ENCODE data around the gene KRT73. TPM values are rescaled to one million over a fixed set of nuclear protein-coding genes. Genes with fewer than 3 reads are reported as not detected.
"Not testable (repeated sequence)": the region's sequence is repeated elsewhere in the genome, so short reads cannot be mapped to it uniquely, and the experiment has no call there.

KRT73 gene
- total RNA-seq, 1 experiment from 2014 or later, result not detected

GRCh38 chr12:52600475-52600874, 17.9 kb downstream of the KRT73 start:
- H3K36me3 Mint-ChIP-seq (ENCODE audit: insufficient read depth, unreplicated experiment), result no peaks in the 10 kb centered on the region
- peaks cover 8% of the 10 kb centered on the region for H3K9me3 Mint-ChIP-seq (ENCODE audit: unreplicated experiment)
- H3K27ac Mint-ChIP-seq (ENCODE audit: low read depth, unreplicated experiment), result no peak overlapping the region
- DNase-seq (ENCODE audit: unreplicated experiment), result no peak
- peaks cover 41% of the 10 kb centered on the region for H3K27me3 Mint-ChIP-seq (ENCODE audit: insufficient read depth, unreplicated experiment)
- POLR2A ChIA-PET, result no interaction called here
- CTCF ChIA-PET, result interaction anchor here (1.0 kb wide), 1 partner anchor 78 kb away, joined by 4 read pairs; no protein-coding TSS in a partner anchor
- no TSS peak for BruUV-seq (replicated peaks)
- no peak for TF ChIP-seq CTCF (IDR thresholded peaks at IDR 0.05; ENCODE audit: unreplicated experiment)
- intact Hi-C loops (cut with micrococcal nuclease), result no loop called here
- no peak overlapping the region for H3K4me3 Mint-ChIP-seq (ENCODE audit: unreplicated experiment)
- H3K4me1 Mint-ChIP-seq (ENCODE audit: insufficient read depth, unreplicated experiment), result no peaks in the 10 kb centered on the region

- no peak overlapping the region for H3K4me3 Mint-ChIP-seq (ENCODE audit: unreplicated experiment)
- H3K27ac Mint-ChIP-seq (ENCODE audit: low read depth, unreplicated experiment), result no peak overlapping the region
- peaks cover 38% of the 10 kb centered on the region for H3K27me3 Mint-ChIP-seq (ENCODE audit: insufficient read depth, unreplicated experiment)
- CTCF ChIA-PET, result interaction anchor here (0.8 kb wide), 1 partner anchor 78 kb away, joined by 3 read pairs; no protein-coding TSS in a partner anchor
- no peaks in the 10 kb centered on the region for H3K36me3 Mint-ChIP-seq (ENCODE audit: insufficient read depth, unreplicated experiment)
- intact Hi-C loops (cut with micrococcal nuclease), result no loop called here
- DNase-seq (ENCODE audit: unreplicated experiment), result no peak
- H3K9me3 Mint-ChIP-seq (ENCODE audit: unreplicated experiment), result peaks cover 8% of the 10 kb centered on the region
- BruUV-seq (replicated peaks), result no TSS peak
- H3K4me1 Mint-ChIP-seq (ENCODE audit: insufficient read depth, unreplicated experiment), result no peaks in the 10 kb centered on the region
- TF ChIP-seq CTCF (IDR thresholded peaks at IDR 0.05; ENCODE audit: unreplicated experiment), result no peak
- POLR2A ChIA-PET, result no interaction called here
These were observed 18.3 kb downstream of the KRT73 start for GRCh38 chr12:52600071-52600470.

GRCh38 chr12:52598966-52599365, 19.4 kb downstream of the KRT73 start:
- Mint-ChIP-seq H3K4me3 (ENCODE audit: unreplicated experiment) (no peak overlapping the region), H3K27ac (ENCODE audit: low read depth, unreplicated experiment) (no peak overlapping the region), H3K36me3 (ENCODE audit: insufficient read depth, unreplicated experiment) (no peaks in the 10 kb centered on the region), H3K4me1 (ENCODE audit: insufficient read depth, unreplicated experiment) (no peaks in the 10 kb centered on the region), H3K27me3 (ENCODE audit: insufficient read depth, unreplicated experiment) (peaks cover 38% of the 10 kb centered on the region), H3K9me3 (ENCODE audit: unreplicated experiment) (peaks cover 8% of the 10 kb centered on the region)
- BruUV-seq (replicated peaks), result no TSS peak
- DNase-seq (ENCODE audit: unreplicated experiment), result no peak
- intact Hi-C loops (cut with micrococcal nuclease), result loop anchor here (10.0 kb wide), 1 partner anchor 116 kb away; no protein-coding TSS in a partner anchor
- TF ChIP-seq CTCF (IDR thresholded peaks at IDR 0.05; ENCODE audit: unreplicated experiment), result no peak
- CTCF ChIA-PET, result interaction anchor here (0.8 kb wide), 1 partner anchor 77 kb away, joined by 3 read pairs; no protein-coding TSS in a partner anchor
- POLR2A ChIA-PET, result interaction anchor here (0.6 kb wide), 1 partner anchor 18 kb away, joined by 3 read pairs; no protein-coding TSS in a partner anchor

GRCh38 chr12:52594237-52594636, 24.1 kb downstream of the KRT73 start:
- intact Hi-C loops (cut with micrococcal nuclease), result loop anchor here (10.0 kb wide), 1 partner anchor 121 kb away; no protein-coding TSS in a partner anchor
- H3K4me3 Mint-ChIP-seq (ENCODE audit: unreplicated experiment); H3K36me3 Mint-ChIP-seq (ENCODE audit: insufficient read depth, unreplicated experiment); H3K27ac Mint-ChIP-seq (ENCODE audit: low read depth, unreplicated experiment); H3K9me3 Mint-ChIP-seq (ENCODE audit: unreplicated experiment); DNase-seq (ENCODE audit: unreplicated experiment); H3K4me1 Mint-ChIP-seq (ENCODE audit: insufficient read depth, unreplicated experiment); BruUV-seq (replicated peaks): not testable (repeated sequence)
- POLR2A ChIA-PET, result interaction anchor here (0.5 kb wide), 1 partner anchor 18 kb away, joined by 3 read pairs; no protein-coding TSS in a partner anchor
- H3K27me3 Mint-ChIP-seq (ENCODE audit: insufficient read depth, unreplicated experiment), result peaks cover 46% of the 10 kb centered on the region
- CTCF ChIA-PET, result interaction anchor here (0.6 kb wide), 1 partner anchor 71 kb away, joined by 3 read pairs; no protein-coding TSS in a partner anchor
